H1 (cell line): ENCODE results near the gene WHAMM. TPM values are rescaled to one million over a fixed set of nuclear protein-coding genes. Genes with fewer than 3 reads are reported as not detected.

Experiments
- CTCF ChIA-PET: fragments of 300-600 bp; sonication (Branson Sonifier 250); formaldehyde crosslinking; loops from one replicate; lab custom pipeline; 2021; ENCODE audit not compliant: partially characterized antibody; lab: Charles Lee
- POLR2A ChIA-PET: fragments of 300-600 bp; sonication (Branson Sonifier 250); formaldehyde crosslinking; loops from one replicate; lab custom pipeline; 2021; ENCODE audit warnings: inconsistent platforms; ENCODE audit not compliant: partially characterized antibody; lab: Charles Lee
- DNase-seq, 2 experiments: peaks; one replicate each; pipeline versions ENCODE4 v3.0.0 to v3.0.0-alpha.2; 2010 to 2022; ENCODE audit warnings: low spot score in 2 of 2, low read depth in 1 of 2, mixed read lengths in 1 of 2
- FAIRE-seq: peaks from 2 replicates; lab custom pipeline; 2011; peaks lifted over from hg19 to GRCh38; lab: Jason Lieb, UNC
- H2AFZ ChIP-seq: 2 replicates; pipeline ENCODE4 v1.8.1; 2012; ENCODE audit warnings: low read length, inconsistent platforms
- H2AK5ac ChIP-seq: 2 replicates; pipeline ENCODE4 v1.6.1; 2013; ENCODE audit warnings: low read depth, low read length
- H2BK120ac ChIP-seq: replicated peaks from 2 replicates; pipeline ENCODE3; 2013; ENCODE audit warnings: low read depth, low read length, inconsistent platforms
- H2BK12ac ChIP-seq: 2 replicates; pipeline ENCODE4 v1.6.1; 2013; ENCODE audit warnings: low read depth, low read length
- H2BK15ac ChIP-seq: 2 replicates; pipeline ENCODE4 v1.6.1; 2013; ENCODE audit warnings: low read length
- H2BK20ac ChIP-seq: 2 replicates; pipeline ENCODE4 v1.6.1; 2013; ENCODE audit warnings: low read length
- H2BK5ac ChIP-seq: 2 replicates; pipeline ENCODE4 v1.6.1; 2013; ENCODE audit warnings: low read depth, low read length
- H3K14ac ChIP-seq: 2 replicates; pipeline ENCODE4 v1.6.1; 2013; ENCODE audit warnings: inconsistent platforms; ENCODE audit not compliant: insufficient read length
- H3K18ac ChIP-seq: 2 replicates; pipeline ENCODE4 v1.6.1; 2013; ENCODE audit warnings: low read length; ENCODE audit errors: extremely low read depth
- H3K23ac ChIP-seq: 2 replicates; pipeline ENCODE4 v1.6.1; 2013; ENCODE audit warnings: inconsistent platforms; ENCODE audit not compliant: insufficient read length
- H3K23me2 ChIP-seq: 2 replicates; pipeline ENCODE4 v1.6.1; 2013; ENCODE audit warnings: low read depth, low read length
- H3K27ac ChIP-seq: 2 replicates; pipeline ENCODE4 v1.6.1; 2011; ENCODE audit warnings: low read depth, low read length, inconsistent platforms
- H3K27me3 ChIP-seq, 4 experiments: replicated peaks in 1 of 4; 1 replicate in 1 of 4; 2 replicates in 3 of 4; pipeline versions ENCODE4 v1.6.1 to v1.8.1; 2011 to 2013; ENCODE audit warnings: low read length in 3 of 4, mild to moderate bottlenecking in 3 of 4, inconsistent platforms in 2 of 4, mixed read lengths in 2 of 4, moderate library complexity in 1 of 4; ENCODE audit not compliant: control insufficient read depth in 3 of 4, insufficient read depth in 3 of 4; ENCODE audit errors: extremely low read depth in 1 of 4
- H3K36me3 ChIP-seq, 4 experiments: 2 replicates each; pipeline versions ENCODE4 v1.6.1 to v1.8.1; 2011 to 2013; ENCODE audit warnings: mild to moderate bottlenecking in 4 of 4, low read length in 3 of 4, moderate library complexity in 2 of 4, control low read depth in 1 of 4, inconsistent platforms in 1 of 4; ENCODE audit not compliant: insufficient read depth in 4 of 4, control insufficient read depth in 2 of 4
- H3K4ac ChIP-seq: replicated peaks from 2 replicates; pipeline ENCODE3; 2013; ENCODE audit warnings: low read length, low read depth, mixed read lengths, inconsistent platforms; ENCODE audit not compliant: insufficient read length
- H3K4me1 ChIP-seq, 4 experiments: replicated peaks in 1 of 4; 1 replicate in 1 of 4; 2 replicates in 3 of 4; pipeline versions ENCODE4 v1.6.1 to v1.8.1; 2011 to 2013; ENCODE audit warnings: low read length in 3 of 4, inconsistent platforms in 2 of 4, mixed read lengths in 1 of 4; ENCODE audit not compliant: insufficient read depth in 4 of 4, control insufficient read depth in 3 of 4
- H3K4me2 ChIP-seq, 2 experiments: 2 replicates each; pipeline versions ENCODE4 v1.6.1 to v1.8.1; 2011 to 2013; ENCODE audit warnings: low read depth in 2 of 2, low read length in 2 of 2, control low read depth in 1 of 2, inconsistent platforms in 1 of 2, mild to moderate bottlenecking in 1 of 2; ENCODE audit not compliant: insufficient read depth in 1 of 2
- H3K4me3 ChIP-seq, 4 experiments: fragments of 200-600, 300-600 bp in 1 of 4; sonication (generic), shearing (Covaris generic), sonication (Bioruptor Twin) in 1 of 4; 2 replicates each; pipeline versions ENCODE4 v1.5.1 to v1.8.1; 2011 to 2016; ENCODE audit warnings: low read length in 4 of 4, low read depth in 3 of 4, control low read depth in 2 of 4, inconsistent platforms in 2 of 4, mild to moderate bottlenecking in 2 of 4, mixed read lengths in 1 of 4, moderate library complexity in 1 of 4; ENCODE audit not compliant: insufficient read depth in 2 of 4; ENCODE audit errors: extremely low read depth in 1 of 4
- H3K56ac ChIP-seq: replicated peaks from 2 replicates; pipeline ENCODE3; 2013; ENCODE audit warnings: low read depth, mild to moderate bottlenecking, mixed read lengths, low read length, inconsistent platforms; ENCODE audit not compliant: insufficient read length
- H3K79me1 ChIP-seq: 2 replicates; pipeline ENCODE4 v1.6.1; 2013; ENCODE audit warnings: low read depth, low read length, control low read depth
- H3K79me2 ChIP-seq, 2 experiments: 2 replicates each; pipeline versions ENCODE4 v1.6.1 to v1.8.1; 2012 to 2013; ENCODE audit warnings: low read length in 2 of 2, mild to moderate bottlenecking in 2 of 2, inconsistent platforms in 1 of 2; ENCODE audit not compliant: insufficient read depth in 2 of 2, control insufficient read depth in 1 of 2
- H3K9ac ChIP-seq, 4 experiments: replicated peaks in 1 of 4; 1 replicate in 1 of 4; 2 replicates in 3 of 4; pipeline versions ENCODE4 v1.6.1 to v1.8.1; 2011 to 2013; ENCODE audit warnings: low read depth in 3 of 4, low read length in 3 of 4, control low read depth in 2 of 4, mild to moderate bottlenecking in 2 of 4, moderate library complexity in 2 of 4, inconsistent platforms in 1 of 4; ENCODE audit errors: extremely low read depth in 1 of 4
- H3K9me3 ChIP-seq, 2 experiments: 2 replicates each; pipeline versions ENCODE4 v1.6.1 to v1.8.1; 2012 to 2013; ENCODE audit warnings: mild to moderate bottlenecking in 2 of 2, moderate library complexity in 2 of 2, control low read depth in 1 of 2, inconsistent platforms in 1 of 2, low read depth in 1 of 2, low read length in 1 of 2, mixed read lengths in 1 of 2; ENCODE audit not compliant: insufficient read depth in 2 of 2
- H4K20me1 ChIP-seq, 2 experiments: replicated peaks in 1 of 2; 2 replicates each; pipeline versions ENCODE3 to v1.8.1; 2011 to 2013; ENCODE audit warnings: inconsistent platforms in 2 of 2, low read length in 2 of 2, mild to moderate bottlenecking in 1 of 2; ENCODE audit not compliant: insufficient read depth in 2 of 2, control insufficient read depth in 1 of 2
- H4K5ac ChIP-seq: 2 replicates; pipeline ENCODE4 v1.6.1; 2013; ENCODE audit warnings: low read length, low read depth, mixed read lengths, inconsistent platforms; ENCODE audit not compliant: insufficient read length
- H4K8ac ChIP-seq: 2 replicates; pipeline ENCODE4 v1.8.0; 2013; ENCODE audit warnings: mild to moderate bottlenecking, moderate library complexity, low read length, inconsistent platforms; ENCODE audit not compliant: insufficient read depth; ENCODE audit errors: extremely low read depth
- H4K91ac ChIP-seq: replicated peaks from 2 replicates; pipeline ENCODE3; 2013; ENCODE audit warnings: low read length, mixed read lengths, inconsistent platforms; ENCODE audit not compliant: insufficient read length
- CBX8 ChIP-seq: fragments of 300-800, 300-1000 bp; sonication (generic); IDR thresholded peaks from 2 replicates; pipeline ENCODE4 v1.7.1; 2016; ENCODE audit warnings: low read depth, low read length, borderline replicate concordance
- WGBS, 2 experiments: shearing (Covaris generic) in 1 of 2; methylation state at CpG; one replicate each; pipeline versions ENCODE4 v1.1.6 to v1.1.7; 2013 to 2015; ENCODE audit warnings: low lambda C conversion rate in 2 of 2, mixed read lengths in 2 of 2, inconsistent platforms in 1 of 2, low coverage in 1 of 2, missing lambda C conversion rate in 1 of 2; ENCODE audit not compliant: insufficient replicate concordance in 2 of 2, insufficient coverage in 1 of 2, insufficient read length in 1 of 2; ENCODE audit errors: extremely low coverage in 1 of 2, missing lambda C conversion rate in 1 of 2; 5-methylcytosine and 5-hydroxymethylcytosine counted together
- polyA plus RNA-seq, 7 experiments: library from polyadenylated mRNA; depleted of rRNA in 3 of 7; stranded (reverse) in 5 of 7; unstranded in 2 of 7; fragments of >200 nt in 5 of 7; fragments of 200-250 nt in 2 of 7; gene quantifications; 1 replicate in 5 of 7; 2 replicates in 1 of 7; 4 replicates in 1 of 7; pipeline versions ENCODE4 v1.2.1 to v1.2.3, GENCODE V29; 2011 to 2013; ENCODE audit warnings: missing spikeins in 2 of 7, mixed read lengths in 2 of 7
- total RNA-seq: library from RNA; stranded (reverse); fragmentation: NEBNext Ultra II Directional; extraction: Animal tissue kit (Norgen Biotek cat#: 25700); gene quantifications from 2 replicates; pipeline ENCODE4 v1.2.1, GENCODE V29; 2021

The WHAMM gene
- total and polyA plus RNA-seq, 2 of the 8 experiments (the other 6 are each of a cell fraction or from before 2014, with no cell fraction given), result 1.1 to 3.3 TPM

DNA sequence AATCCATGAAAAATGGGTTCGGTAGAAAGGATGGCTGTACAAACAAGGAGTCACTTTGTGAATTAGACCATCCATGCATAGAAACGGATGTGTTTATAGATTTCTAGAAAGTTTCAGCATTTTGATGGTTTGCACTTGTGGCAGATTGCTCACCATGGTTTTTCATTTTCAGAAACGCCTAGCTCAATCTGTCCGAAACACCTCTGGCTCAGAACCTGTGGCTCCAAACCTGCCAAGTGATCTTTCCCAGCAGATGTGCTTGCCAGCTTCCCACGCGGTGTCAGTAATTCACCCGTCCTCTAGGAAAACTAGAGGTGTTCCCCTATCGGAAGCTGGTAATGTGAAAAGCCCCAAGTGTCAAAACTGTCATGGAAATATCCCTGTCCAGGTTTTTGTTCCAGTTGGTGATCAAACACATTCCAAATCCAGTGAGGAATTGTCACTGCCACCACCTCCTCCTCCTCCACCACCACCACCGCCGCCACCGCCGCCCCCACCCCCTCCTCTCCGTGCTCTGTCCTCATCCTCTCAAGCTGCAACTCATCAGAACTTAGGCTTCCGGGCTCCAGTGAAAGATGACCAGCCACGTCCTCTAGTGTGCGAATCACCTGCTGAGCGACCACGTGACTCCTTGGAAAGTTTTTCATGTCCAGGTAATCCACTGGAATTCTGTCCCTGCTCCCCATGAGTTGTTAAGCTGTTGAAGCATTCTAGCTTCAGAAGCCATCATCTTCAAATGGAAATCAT is 21.2 kb downstream of the WHAMM start:
- Histone ChIP-seq H3K18ac (no peak overlapping the region), H3K9me3 (no peaks in the 10 kb centered on the region), H3K9ac (no peak overlapping the region), H3K14ac (no peak overlapping the region), H4K91ac (no peak overlapping the region), H3K79me2 (no peaks in the 10 kb centered on the region), H3K23ac (no peak overlapping the region), H3K36me3 (peaks cover 0 to 28% (median 9%) of the 10 kb centered on the region in 4 experiments; a peak in 6 of 8 replicates), H2AK5ac (no peak overlapping the region), H2BK12ac (no peak overlapping the region), H3K79me1 (no peaks in the 10 kb centered on the region), H3K23me2 (no peaks in the 10 kb centered on the region), H4K20me1 (no peaks in the 10 kb centered on the region), H3K4me2 (no peak overlapping the region), H3K4ac (no peak overlapping the region), H3K4me1 (no peaks in the 10 kb centered on the region), H2BK120ac (no peak overlapping the region), H4K8ac (no peak overlapping the region), H3K4me3 (no peak overlapping the region), H2AFZ (no peak overlapping the region), H3K27ac (no peak overlapping the region), H3K56ac (no peak overlapping the region), H4K5ac (no peak overlapping the region), H2BK15ac (no peak overlapping the region)
- no peak for DNase-seq
- ChIA-PET POLR2A (no interaction called here), CTCF (interaction anchor here (0.6 to 1.4 kb wide), 3 partner anchors 17 to 332 kb away, joined by 3 to 4 read pairs (median 4); no protein-coding TSS in a partner anchor)
- 88% methylated on average over 14 of the region's 18 CpGs; no CpG with 5 or more reads in 1 of the 2 experiments for WGBS, 2 experiments
- no peak for FAIRE-seq
- no peak for TF ChIP-seq CBX8
- TF ChIP-seq, all 59 proteins: peak for 0
- Histone ChIP-seq H3K27me3 (no peaks in the 10 kb centered on the region), H2BK5ac (no peak overlapping the region), H2BK20ac (no peak overlapping the region)
